Ovary (tissue), 3 donors: ENCODE results near the gene SALL1.

ENCODE experiments used
- CTCF ChIP-seq, 3 donors: fragments of 450-650 bp in 2 of 3; fragments of 200-600 bp in 1 of 3; IDR thresholded peaks; one replicate each; pipeline versions ENCODE4 v1.5.1 to v1.8.0; 2016 to 2022; ENCODE audit warnings: antibody characterized with exemption in 3 of 3, mild to moderate bottlenecking in 1 of 3
- EP300 ChIP-seq: sonication (generic); formaldehyde crosslinking; IDR thresholded peaks from one replicate; pipeline ENCODE4 v1.6.1; 2017; ENCODE audit warnings: antibody characterized with exemption
- POLR2A ChIP-seq: fragments of 450-650 bp; IDR thresholded peaks from one replicate; pipeline ENCODE4 v1.6.1; 2017; ENCODE audit warnings: antibody characterized with exemption, mild to moderate bottlenecking, moderate library complexity
- donor health status: DM: no; HTN: no; CAD: no.

- TF ChIP-seq CTCF (IDR thresholded peaks at IDR 0.05) (no peak), EP300 (no peak), POLR2A (no peak)
These were observed 17.7 kb upstream of the SALL1 start for GRCh38 chr16:51168755-51169154.
